Fibroblast of skin of abdomen (primary cell): ENCODE measurements around the gene TLK1.
A peak's percentile ranks its signal among the peaks of the same experiment; 100 is the strongest.
"Not testable (repeated sequence)": the region's sequence is repeated elsewhere in the genome, so short reads cannot be mapped to it uniquely, and the experiment has no call there.

Source experiments
- DNase-seq: peaks from one replicate; pipeline ENCODE4 v3.0.0-alpha.2; 2013

TLK1 gene

DNA sequence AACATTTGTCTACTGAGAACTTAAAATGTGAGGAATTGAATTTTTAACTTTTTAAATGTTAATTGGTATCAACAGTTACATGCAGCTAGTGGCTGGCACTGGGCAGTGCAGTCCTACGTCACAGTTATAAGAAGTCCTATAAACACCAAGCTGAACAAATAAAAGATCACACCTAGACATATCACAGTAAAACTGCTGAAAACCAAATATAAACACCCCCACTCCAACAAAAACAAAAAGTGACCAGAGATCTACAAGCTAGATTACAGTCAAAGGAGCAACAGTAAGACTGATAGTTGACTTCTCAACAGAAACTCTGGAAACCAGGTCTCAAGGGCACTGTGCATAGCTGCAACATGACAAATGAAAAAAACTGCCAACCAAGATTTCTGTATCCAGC, 19.4 kb downstream of the TLK1 start:
- no peak for DNase-seq

DNA sequence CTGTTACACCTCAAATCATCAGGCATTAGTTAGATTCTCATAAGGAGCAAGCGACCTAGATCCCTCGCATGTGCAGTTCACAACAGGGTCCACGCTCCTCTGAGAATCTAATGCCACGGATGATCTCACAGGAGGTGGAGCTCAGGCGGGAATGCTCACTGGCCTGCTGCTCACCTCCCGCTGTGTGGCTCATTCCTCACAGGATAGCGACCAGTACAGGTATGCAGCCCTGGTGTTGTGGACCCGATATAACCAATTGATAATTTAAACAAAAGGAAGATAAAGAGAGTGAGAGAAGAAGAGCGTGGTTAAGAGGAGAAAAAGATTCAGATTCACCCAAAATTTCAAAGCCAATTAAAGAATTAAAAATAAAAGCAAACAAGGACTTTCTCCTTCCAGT, 20.8 kb downstream of the TLK1 start:
- no peak for DNase-seq

DNA sequence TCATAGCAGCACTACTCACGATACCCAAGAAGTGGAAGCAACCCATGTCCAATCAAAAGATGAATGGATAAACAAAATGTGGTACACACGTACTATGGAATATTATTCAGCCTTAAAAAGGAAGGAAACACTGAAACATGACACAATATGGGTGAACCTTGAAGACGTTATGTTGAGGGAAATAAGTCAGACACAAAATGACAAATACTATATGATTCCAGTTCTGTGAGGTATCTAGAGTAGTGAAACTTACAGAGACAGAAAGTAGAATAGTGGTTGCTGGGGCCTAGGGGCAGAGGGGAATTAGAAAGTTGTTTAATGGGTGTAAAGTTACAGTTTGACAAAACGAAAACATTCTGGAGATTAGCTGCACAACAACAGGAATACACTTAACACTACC, 24.7 kb downstream of the TLK1 start:
- DNase-seq: no peak

- DNase-seq: no peak
These were observed 26.0 kb downstream of the TLK1 start for GRCh38 chr2:171134624-171135230.

GRCh38 chr2:171132086-171132485, 28.6 kb downstream of the TLK1 start:
- DNase-seq: no peak

DNA sequence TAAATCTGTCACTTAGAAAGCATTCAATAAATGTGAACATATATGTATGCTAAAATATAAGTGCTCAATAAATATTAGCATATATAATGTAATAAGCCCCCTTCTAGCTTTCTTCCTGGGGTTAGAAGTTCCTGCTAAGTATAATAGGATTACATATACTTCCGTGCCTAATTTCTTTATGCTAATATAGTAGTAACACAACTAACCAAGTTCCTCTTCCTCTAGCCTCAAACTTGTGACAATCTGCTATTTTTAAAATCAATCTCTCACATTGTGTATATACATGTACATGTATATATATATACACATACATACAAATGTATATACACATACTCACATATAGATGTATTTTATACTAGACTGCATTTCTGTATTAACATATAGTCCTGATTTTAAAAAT, 32.2 kb downstream of the TLK1 start:
- no peak for DNase-seq

- DNase-seq: no peak
These were observed 36.2 kb downstream of the TLK1 start for GRCh38 chr2:171124541-171124940.

DNA sequence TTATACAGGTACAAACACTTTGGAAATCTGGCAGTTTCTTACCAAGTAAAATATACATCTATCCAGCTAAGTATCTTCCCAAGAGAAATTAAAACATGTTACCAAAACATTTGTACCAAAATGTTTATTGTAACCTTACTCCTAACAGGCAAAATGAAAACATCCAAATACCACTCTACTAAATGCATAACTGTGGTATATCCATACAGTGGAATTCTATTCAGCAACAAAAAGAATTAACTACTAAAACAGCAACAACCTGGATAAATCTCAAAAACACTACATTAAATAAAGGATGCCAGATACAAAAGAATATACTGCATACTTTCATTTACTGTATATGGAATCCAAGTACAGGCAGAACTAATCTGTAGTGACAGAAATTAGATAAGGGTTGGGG, 51.1 kb downstream of the TLK1 start:
- DNase-seq: no peak

GRCh38 chr2:171109020-171109419, 51.7 kb downstream of the TLK1 start:
- no peak for DNase-seq

DNA sequence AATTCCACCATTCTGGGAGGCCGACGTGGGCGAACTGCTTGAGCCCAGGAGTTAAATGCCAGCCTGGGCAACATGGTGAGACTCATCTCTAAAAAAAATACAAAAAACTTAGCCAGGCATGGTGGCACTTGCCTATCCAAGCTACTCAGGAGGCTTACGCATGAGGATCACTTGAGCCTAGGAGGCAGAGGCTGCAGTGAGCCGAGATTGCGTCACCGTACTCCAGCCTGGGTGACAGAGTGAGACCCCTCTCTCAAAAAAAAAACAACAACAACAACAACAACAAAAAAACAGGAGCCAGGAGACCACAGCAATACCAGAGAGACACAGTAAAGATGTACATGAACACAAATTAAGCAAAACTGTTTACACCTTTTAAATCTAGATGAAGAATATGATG, 52.9 kb downstream of the TLK1 start:
- no peak for DNase-seq

GRCh38 chr2:171104379-171104778, 56.3 kb downstream of the TLK1 start:
- DNase-seq: peak; percentile 10

DNA sequence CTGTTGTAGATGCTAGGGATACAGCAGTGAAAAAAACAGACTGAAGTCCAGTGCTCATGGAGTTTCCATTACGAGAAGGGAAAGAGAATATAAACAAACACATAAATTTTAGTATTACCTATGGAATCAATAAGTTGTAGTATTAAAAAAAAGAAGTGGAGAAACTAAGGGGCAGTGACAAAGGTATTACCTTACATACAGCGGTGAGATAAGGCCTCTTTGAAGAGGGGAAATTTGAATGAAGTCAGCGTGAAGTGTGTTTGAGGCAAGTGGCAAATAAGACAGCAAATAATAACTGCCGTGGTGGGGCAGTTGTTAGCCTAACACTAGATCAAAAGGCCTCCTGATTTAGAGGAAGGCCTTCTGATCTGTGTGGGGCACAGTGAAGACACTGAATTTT, 57.9 kb downstream of the TLK1 start:
- DNase-seq: no peak

- no peak for DNase-seq
These were observed 60.3 kb downstream of the TLK1 start for GRCh38 chr2:171100370-171100769.

DNA sequence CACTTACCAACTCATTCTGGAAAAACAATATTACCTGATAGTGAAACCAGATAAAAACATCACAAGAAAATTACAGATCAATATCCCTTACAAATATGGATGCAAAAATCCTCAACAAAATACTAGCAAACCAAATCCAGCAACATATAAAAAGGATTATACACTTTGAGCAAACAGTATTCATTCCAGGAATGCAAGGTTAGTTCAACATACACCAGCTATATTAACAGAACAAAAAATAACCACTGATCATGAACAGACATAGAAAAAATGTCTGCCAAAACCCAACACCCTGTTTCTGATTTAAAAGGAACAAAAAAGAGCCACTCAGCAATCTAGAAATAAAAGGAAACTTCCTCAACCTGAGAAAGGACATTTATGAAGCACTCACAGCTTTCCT, 62.1 kb downstream of the TLK1 start:
- no peak for DNase-seq

- no peak for DNase-seq
These were observed 65.6 kb downstream of the TLK1 start for GRCh38 chr2:171095014-171095582.

DNA sequence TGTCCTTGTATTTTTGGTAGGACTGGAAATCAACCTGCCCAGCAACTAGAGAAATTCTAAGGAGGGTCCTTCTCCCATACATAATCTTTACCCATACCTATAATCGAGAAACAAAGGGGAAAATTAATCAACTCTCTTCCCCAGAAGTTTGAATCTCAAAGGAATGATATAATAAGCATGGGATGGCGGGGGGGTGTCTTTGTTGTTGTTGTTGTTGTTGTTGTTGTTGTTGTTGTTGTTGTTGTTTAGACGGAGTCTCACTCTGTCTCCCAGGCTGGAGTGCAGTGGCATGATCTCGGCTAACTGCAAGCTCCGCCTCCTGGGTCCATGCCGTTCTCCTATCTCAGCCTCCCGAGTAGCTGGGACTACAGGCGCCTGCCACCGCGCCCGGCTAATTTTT, 69.2 kb downstream of the TLK1 start:
- not testable (repeated sequence) for DNase-seq

DNA sequence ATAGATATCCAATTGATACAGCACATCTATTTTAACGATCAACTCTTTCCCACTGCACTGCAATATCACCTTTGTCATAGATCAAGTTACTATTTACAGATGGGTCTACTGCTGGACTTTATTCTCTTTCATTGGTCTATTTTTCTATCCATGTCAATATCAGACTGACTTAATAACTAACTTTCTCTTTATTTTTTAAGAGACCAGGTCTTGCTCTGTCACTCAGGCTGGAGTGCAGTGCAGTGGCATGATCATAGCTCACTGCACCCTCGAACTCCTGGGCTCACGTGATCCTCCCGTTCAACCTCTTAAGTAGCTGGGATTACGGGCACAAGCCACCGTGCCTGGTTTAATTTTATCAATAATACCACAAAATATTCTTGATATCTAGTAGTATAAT, 71.2 kb downstream of the TLK1 start:
- no peak for DNase-seq

- DNase-seq: no peak
These were observed 72.4 kb downstream of the TLK1 start for GRCh38 chr2:171088057-171088834.

GRCh38 chr2:171087547-171087946, 73.1 kb downstream of the TLK1 start:
- DNase-seq: no peak

DNA sequence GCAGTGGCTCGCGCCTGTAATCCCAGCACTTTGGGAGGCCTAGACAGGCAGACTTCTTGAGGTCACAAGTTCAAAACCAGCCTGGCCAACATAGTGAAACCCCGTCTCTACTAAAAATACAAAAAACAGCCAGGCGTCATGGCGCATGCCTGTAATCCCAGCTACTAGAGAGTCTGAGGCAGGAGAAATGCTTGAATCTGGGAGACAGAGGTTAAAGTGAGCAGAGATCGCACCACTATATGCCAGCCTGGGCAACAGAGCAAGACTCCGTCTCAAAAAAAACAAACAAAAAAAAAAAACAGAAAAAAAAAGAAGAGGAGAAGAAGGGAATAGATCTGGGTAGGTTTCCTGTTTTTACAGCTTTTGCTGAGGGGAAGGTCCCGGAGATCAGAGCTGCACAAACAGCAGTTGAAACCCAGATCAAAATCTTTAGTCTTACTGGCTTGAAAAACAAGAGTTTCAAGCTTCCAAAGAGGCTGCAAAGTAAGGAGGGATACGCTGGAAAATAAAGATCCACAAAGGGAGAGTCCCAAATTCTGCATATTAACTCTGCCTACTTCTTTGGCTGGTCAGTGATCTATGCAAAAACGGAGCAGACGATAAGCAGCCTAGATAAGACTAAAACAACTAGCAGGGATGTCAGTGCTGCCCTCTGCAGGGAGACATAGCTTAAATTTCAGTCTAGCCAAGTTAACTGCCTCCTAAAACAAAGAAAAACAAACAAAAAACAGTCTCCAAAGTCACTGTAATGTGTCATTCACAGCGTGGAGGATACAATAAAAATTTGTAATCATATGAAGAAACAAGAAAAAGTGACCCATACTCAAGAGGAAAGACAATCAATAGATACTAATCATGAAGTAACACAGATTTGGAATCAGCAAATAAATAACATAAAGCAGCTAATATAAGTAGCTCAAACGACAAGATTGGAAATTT, 74.1 kb downstream of the TLK1 start:
- DNase-seq: peak; percentile 48

GRCh38 chr2:171084128-171084527, 76.6 kb downstream of the TLK1 start:
- no peak for DNase-seq

- no peak for DNase-seq
These were observed 77.2 kb downstream of the TLK1 start for GRCh38 chr2:171083451-171083850.

- DNase-seq: no peak
These were observed 79.0 kb downstream of the TLK1 start for GRCh38 chr2:171081649-171082111.
